HCT116 (cell line): Measurements from ENCODE around the gene SFXN5. TPM values are rescaled to one million over a fixed set of nuclear protein-coding genes. Genes with fewer than 3 reads are reported as not detected.

ENCODE experiments used
- ATAC-seq: fragments of 200-7000 bp; cut with Tn5 transposase; 2 replicates; pipeline ENCODE4 v1.9.1; 2020; ENCODE audit warnings: mild to moderate bottlenecking, moderate library complexity
- BruUV-seq: library from RNA; stranded (reverse); fragments of 400-500 nt; replicated peaks from 2 replicates; lab custom pipeline; 2021; lab: Mats Ljungman, UMichigan
- CTCF ChIA-PET: fragments of 300-600 bp; sonication (Branson Sonifier 250); formaldehyde crosslinking; loops from one replicate; lab custom pipeline; 2021; ENCODE audit warnings: antibody characterized with exemption; lab: Charles Lee
- POLR2A ChIA-PET: fragments of 300-600, 350-600 bp; sonication (Branson Sonifier 250); formaldehyde crosslinking; loops from one replicate; lab custom pipeline; 2021; ENCODE audit warnings: antibody characterized with exemption; lab: Charles Lee
- RAD21 ChIA-PET, 2 experiments: fragments of 300-600 bp; sonication (Branson Sonifier 250); formaldehyde crosslinking; loops; one replicate each; lab custom pipeline; 2023; ENCODE audit warnings: low total read pairs in 2 of 2; ENCODE audit not compliant: uncharacterized antibody in 2 of 2, unreplicated experiment in 2 of 2, low non-redundant PET in 1 of 2; lab: Charles Lee
- DNase-seq: peaks from one replicate; pipeline ENCODE4 v3.0.0-alpha.2; 2010; ENCODE audit warnings: low read depth, low spot score
- H2AFZ ChIP-seq: fragments of 200-600 bp; shearing (Covaris generic), sonication (generic); 2 replicates; pipeline ENCODE4 v1.6.1; 2017; ENCODE audit warnings: low read depth, mixed run types, mixed read lengths, antibody characterized with exemption, low read length; ENCODE audit not compliant: poor library complexity, severe bottlenecking
- H3K27ac ChIP-seq: 2 replicates; pipeline ENCODE4 v1.5.1; 2012; ENCODE audit warnings: low read depth, low read length
- H3K27me3 ChIP-seq: fragments of 200-600 bp; sonication (generic); 2 replicates; pipeline ENCODE4 v1.6.1; 2016; ENCODE audit warnings: mixed run types, low read length, mixed read lengths; ENCODE audit not compliant: insufficient read depth
- H3K36me3 ChIP-seq, 2 experiments: fragments of 200-500 bp in 1 of 2; fragments of 200-600 bp in 1 of 2; sonication (Bioruptor generic) in 1 of 2; sonication (generic) in 1 of 2; 2 replicates each; pipeline versions ENCODE4 v1.5.1 to v1.6.1; 2014 to 2016; ENCODE audit warnings: low read length in 2 of 2, inconsistent platforms in 1 of 2, mixed read lengths in 1 of 2, mixed run types in 1 of 2; ENCODE audit not compliant: insufficient read depth in 2 of 2, control insufficient read depth in 1 of 2
- H3K4me1 ChIP-seq, 2 experiments: fragments of 200-600 bp in 1 of 2; sonication (generic) in 1 of 2; 2 replicates each; pipeline versions ENCODE4 v1.5.1 to v1.6.1; 2012 to 2017; ENCODE audit warnings: low read length in 2 of 2, inconsistent platforms in 1 of 2, mild to moderate bottlenecking in 1 of 2, mixed read lengths in 1 of 2, mixed run types in 1 of 2, moderate library complexity in 1 of 2; ENCODE audit not compliant: insufficient read depth in 2 of 2, control insufficient read depth in 1 of 2
- H3K4me2 ChIP-seq: fragments of 200-600 bp; sonication (generic); 2 replicates; pipeline ENCODE4 v1.6.1; 2017; ENCODE audit warnings: mixed run types, low read length, mixed read lengths
- H3K4me3 ChIP-seq, 2 experiments: fragments of 200-600 bp in 1 of 2; sonication (generic) in 1 of 2; replicated peaks in 1 of 2; 2 replicates each; pipeline ENCODE4 v1.5.1; 2011 to 2016; ENCODE audit warnings: low read length in 2 of 2, control low read depth in 1 of 2, low read depth in 1 of 2, mild to moderate bottlenecking in 1 of 2, mixed read lengths in 1 of 2, mixed run types in 1 of 2
- H3K79me2 ChIP-seq: fragments of 200-600 bp; sonication (generic); 2 replicates; pipeline ENCODE4 v1.6.1; 2017; ENCODE audit warnings: mild to moderate bottlenecking, mixed run types, low read length, moderate library complexity, mixed read lengths; ENCODE audit not compliant: insufficient read depth
- H3K9ac ChIP-seq: fragments of 200-600 bp; sonication (generic); 2 replicates; pipeline ENCODE4 v1.6.1; 2016; ENCODE audit warnings: low read length, mixed read lengths
- H3K9me2 ChIP-seq: fragments of 200-600 bp; sonication (generic), shearing (Covaris generic); 2 replicates; pipeline ENCODE4 v1.6.1; 2017; ENCODE audit warnings: mixed run types, mild to moderate bottlenecking, moderate library complexity; ENCODE audit not compliant: insufficient read depth
- H3K9me3 ChIP-seq, 2 experiments: fragments of 200-500 bp in 1 of 2; fragments of 200-600 bp in 1 of 2; sonication (Bioruptor generic) in 1 of 2; sonication (generic) in 1 of 2; 2 replicates each; pipeline ENCODE4 v1.6.1; 2014 to 2017; ENCODE audit warnings: low read length in 2 of 2, mixed read lengths in 2 of 2, inconsistent platforms in 1 of 2, low read depth in 1 of 2, mild to moderate bottlenecking in 1 of 2, mixed run types in 1 of 2, moderate library complexity in 1 of 2; ENCODE audit not compliant: control insufficient read depth in 1 of 2, insufficient read depth in 1 of 2
- H4K20me1 ChIP-seq: fragments of 200-600 bp; sonication (generic), shearing (Covaris generic); 2 replicates; pipeline ENCODE4 v1.6.1; 2017; ENCODE audit warnings: mixed run types, mild to moderate bottlenecking, moderate library complexity; ENCODE audit not compliant: insufficient read depth
- CBX3 ChIP-seq: IDR thresholded peaks from 2 replicates; pipeline ENCODE4 v1.6.1; 2012; ENCODE audit warnings: low read depth
- CEBPB ChIP-seq: IDR thresholded peaks from 2 replicates; pipeline ENCODE4 v1.6.1; 2012; ENCODE audit warnings: low read depth
- EGR1 ChIP-seq: IDR thresholded peaks from 2 replicates; pipeline ENCODE4 v1.6.1; 2012; ENCODE audit warnings: low read depth
- ELF1 ChIP-seq: IDR thresholded peaks from 2 replicates; pipeline ENCODE4 v1.6.1; 2012; ENCODE audit warnings: low read depth, borderline replicate concordance
- EZH2phosphoT487 ChIP-seq: fragments of 200-600 bp; IDR thresholded peaks from 2 replicates; pipeline ENCODE4 v1.6.1; 2018; ENCODE audit warnings: antibody characterized with exemption, borderline replicate concordance
- FOSL1 ChIP-seq: IDR thresholded peaks from 2 replicates; pipeline ENCODE4 v1.6.1; 2012; ENCODE audit warnings: low read depth
- JUND ChIP-seq: IDR thresholded peaks from 2 replicates; pipeline ENCODE4 v1.6.1; 2012
- POLR2AphosphoS5 ChIP-seq: IDR thresholded peaks from 2 replicates; pipeline ENCODE4 v1.6.1; 2011; ENCODE audit warnings: mild to moderate bottlenecking, low read depth, low read length, moderate library complexity
- SIN3A ChIP-seq: IDR thresholded peaks from 2 replicates; pipeline ENCODE4 v1.6.1; 2012; ENCODE audit warnings: low read depth
- SP1 ChIP-seq: IDR thresholded peaks from 2 replicates; pipeline ENCODE4 v1.6.1; 2012; ENCODE audit warnings: low read depth
- TCF7L2 ChIP-seq: IDR thresholded peaks from 2 replicates; pipeline ENCODE4 v1.7.0; 2011; ENCODE audit warnings: borderline replicate concordance, inconsistent platforms; ENCODE audit not compliant: insufficient read depth, insufficient read length; ENCODE audit errors: extremely low read depth
- YY1 ChIP-seq: IDR thresholded peaks from 2 replicates; pipeline ENCODE4 v1.6.1; 2011; ENCODE audit warnings: low read length, low read depth, moderate library complexity, mild to moderate bottlenecking; ENCODE audit not compliant: insufficient replicate concordance; ENCODE audit errors: extremely low read depth
- ZFX ChIP-seq: fragments of 450-650 bp; IDR thresholded peaks from 2 replicates; pipeline ENCODE4 v1.6.1; 2017
- intact Hi-C: fragments of 100-400 bp; cut with micrococcal nuclease; formaldehyde crosslinking; loops from 2 replicates; pipeline ENCODE4 v1.10.0; 2022
- total RNA-seq: library from RNA; stranded (reverse); gene quantifications from one replicate; pipeline ENCODE4 v1.2.1, GENCODE V29; 2021; ENCODE audit not compliant: unreplicated experiment
- TF ChIP-seq, protein P1 (sequence below): IDR thresholded peaks from 2 replicates; pipeline ENCODE4 v1.6.1; 2012
- TF ChIP-seq, protein P2 (sequence below): IDR thresholded peaks from 2 replicates; pipeline ENCODE4 v1.6.1; 2012
- TF ChIP-seq, protein P3 (sequence below): IDR thresholded peaks from 2 replicates; pipeline ENCODE4 v1.6.1; 2012; ENCODE audit warnings: low read depth
- TF ChIP-seq, protein P4 (sequence below), 3 experiments: fragments of 200-600 bp in 1 of 3; sonication (generic) in 1 of 3; IDR thresholded peaks in 2 of 3; conservative IDR thresholded peaks in 1 of 3; 2 replicates each; pipeline ENCODE4 v1.5.1; 2012 to 2017; ENCODE audit warnings: low read depth in 2 of 3, low read length in 2 of 3, antibody characterized with exemption in 1 of 3, borderline replicate concordance in 1 of 3, control low read depth in 1 of 3, mild to moderate bottlenecking in 1 of 3, mixed read lengths in 1 of 3, mixed run types in 1 of 3, moderate library complexity in 1 of 3; ENCODE audit not compliant: insufficient read depth in 1 of 3

SFXN5 gene
- total RNA-seq, 1 experiment from 2014 or later: 10.0 TPM

DNA sequence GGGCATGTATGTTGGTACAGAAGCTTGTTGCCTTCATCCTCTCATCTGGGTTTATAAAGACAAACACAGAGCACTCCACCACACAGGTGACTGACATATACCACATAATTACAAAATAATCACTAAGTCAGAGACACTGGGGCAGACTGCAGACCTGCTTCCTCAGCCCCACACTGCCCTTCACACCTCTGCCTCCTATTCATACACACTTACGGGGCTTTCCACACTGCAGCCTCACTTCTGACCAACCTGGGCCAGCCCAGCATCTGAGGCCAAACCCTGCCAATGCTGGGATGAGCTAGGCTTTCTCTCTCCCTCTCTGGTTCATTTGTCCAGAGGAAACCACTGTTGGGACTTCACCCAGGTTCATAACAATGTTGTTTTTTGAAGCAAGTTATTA, 149.7 kb downstream of the SFXN5 start:
- H3K4me1 ChIP-seq: peaks cover 2 to 8% of the 10 kb centered on the region in 2 experiments; a peak in 2 of 4 replicates
- H3K27me3 ChIP-seq: no peaks in the 10 kb centered on the region
- no peak for TF ChIP-seq TCF7L2
- no peak for TF ChIP-seq YY1
- no peak for TF ChIP-seq ELF1
- no peak for TF ChIP-seq EZH2phosphoT487
- TF ChIP-seq POLR2AphosphoS5: no peak
- TF ChIP-seq, protein P1, sequence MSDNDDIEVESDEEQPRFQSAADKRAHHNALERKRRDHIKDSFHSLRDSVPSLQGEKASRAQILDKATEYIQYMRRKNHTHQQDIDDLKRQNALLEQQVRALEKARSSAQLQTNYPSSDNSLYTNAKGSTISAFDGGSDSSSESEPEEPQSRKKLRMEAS: no peak
- TF ChIP-seq EGR1: no peak
- TF ChIP-seq SIN3A: no peak
- TF ChIP-seq ZFX: no peak
- TF ChIP-seq, protein P2, sequence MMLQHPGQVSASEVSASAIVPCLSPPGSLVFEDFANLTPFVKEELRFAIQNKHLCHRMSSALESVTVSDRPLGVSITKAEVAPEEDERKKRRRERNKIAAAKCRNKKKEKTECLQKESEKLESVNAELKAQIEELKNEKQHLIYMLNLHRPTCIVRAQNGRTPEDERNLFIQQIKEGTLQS: no peak
- TF ChIP-seq, protein P3, sequence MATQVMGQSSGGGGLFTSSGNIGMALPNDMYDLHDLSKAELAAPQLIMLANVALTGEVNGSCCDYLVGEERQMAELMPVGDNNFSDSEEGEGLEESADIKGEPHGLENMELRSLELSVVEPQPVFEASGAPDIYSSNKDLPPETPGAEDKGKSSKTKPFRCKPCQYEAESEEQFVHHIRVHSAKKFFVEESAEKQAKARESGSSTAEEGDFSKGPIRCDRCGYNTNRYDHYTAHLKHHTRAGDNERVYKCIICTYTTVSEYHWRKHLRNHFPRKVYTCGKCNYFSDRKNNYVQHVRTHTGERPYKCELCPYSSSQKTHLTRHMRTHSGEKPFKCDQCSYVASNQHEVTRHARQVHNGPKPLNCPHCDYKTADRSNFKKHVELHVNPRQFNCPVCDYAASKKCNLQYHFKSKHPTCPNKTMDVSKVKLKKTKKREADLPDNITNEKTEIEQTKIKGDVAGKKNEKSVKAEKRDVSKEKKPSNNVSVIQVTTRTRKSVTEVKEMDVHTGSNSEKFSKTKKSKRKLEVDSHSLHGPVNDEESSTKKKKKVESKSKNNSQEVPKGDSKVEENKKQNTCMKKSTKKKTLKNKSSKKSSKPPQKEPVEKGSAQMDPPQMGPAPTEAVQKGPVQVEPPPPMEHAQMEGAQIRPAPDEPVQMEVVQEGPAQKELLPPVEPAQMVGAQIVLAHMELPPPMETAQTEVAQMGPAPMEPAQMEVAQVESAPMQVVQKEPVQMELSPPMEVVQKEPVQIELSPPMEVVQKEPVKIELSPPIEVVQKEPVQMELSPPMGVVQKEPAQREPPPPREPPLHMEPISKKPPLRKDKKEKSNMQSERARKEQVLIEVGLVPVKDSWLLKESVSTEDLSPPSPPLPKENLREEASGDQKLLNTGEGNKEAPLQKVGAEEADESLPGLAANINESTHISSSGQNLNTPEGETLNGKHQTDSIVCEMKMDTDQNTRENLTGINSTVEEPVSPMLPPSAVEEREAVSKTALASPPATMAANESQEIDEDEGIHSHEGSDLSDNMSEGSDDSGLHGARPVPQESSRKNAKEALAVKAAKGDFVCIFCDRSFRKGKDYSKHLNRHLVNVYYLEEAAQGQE: no peak
- no peak for TF ChIP-seq JUND
- TF ChIP-seq FOSL1: no peak
- TF ChIP-seq CBX3: no peak
- TF ChIP-seq CEBPB: no peak
- TF ChIP-seq SP1: no peak
- TF ChIP-seq, protein P4, sequence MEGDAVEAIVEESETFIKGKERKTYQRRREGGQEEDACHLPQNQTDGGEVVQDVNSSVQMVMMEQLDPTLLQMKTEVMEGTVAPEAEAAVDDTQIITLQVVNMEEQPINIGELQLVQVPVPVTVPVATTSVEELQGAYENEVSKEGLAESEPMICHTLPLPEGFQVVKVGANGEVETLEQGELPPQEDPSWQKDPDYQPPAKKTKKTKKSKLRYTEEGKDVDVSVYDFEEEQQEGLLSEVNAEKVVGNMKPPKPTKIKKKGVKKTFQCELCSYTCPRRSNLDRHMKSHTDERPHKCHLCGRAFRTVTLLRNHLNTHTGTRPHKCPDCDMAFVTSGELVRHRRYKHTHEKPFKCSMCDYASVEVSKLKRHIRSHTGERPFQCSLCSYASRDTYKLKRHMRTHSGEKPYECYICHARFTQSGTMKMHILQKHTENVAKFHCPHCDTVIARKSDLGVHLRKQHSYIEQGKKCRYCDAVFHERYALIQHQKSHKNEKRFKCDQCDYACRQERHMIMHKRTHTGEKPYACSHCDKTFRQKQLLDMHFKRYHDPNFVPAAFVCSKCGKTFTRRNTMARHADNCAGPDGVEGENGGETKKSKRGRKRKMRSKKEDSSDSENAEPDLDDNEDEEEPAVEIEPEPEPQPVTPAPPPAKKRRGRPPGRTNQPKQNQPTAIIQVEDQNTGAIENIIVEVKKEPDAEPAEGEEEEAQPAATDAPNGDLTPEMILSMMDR (IDR thresholded peaks at IDR 0.05 in 2 of 3, conservative IDR thresholded peaks at IDR 0.05 in 1 of 3; ENCODE audit: borderline replicate concordance in 1 of 3, insufficient read depth in 1 of 3, low read depth in 2 of 3, low read length in 2 of 3): no peak
- H3K4me2 ChIP-seq: no peak overlapping the region
- H3K79me2 ChIP-seq: no peaks in the 10 kb centered on the region
- ATAC-seq (no peak), DNase-seq (no peak)
- no peak overlapping the region for H2AFZ ChIP-seq
- no peak overlapping the region for H3K27ac ChIP-seq
- H3K9me2 ChIP-seq: no peaks in the 10 kb centered on the region
- no peaks in the 10 kb centered on the region for H3K9me3 ChIP-seq
- H3K36me3 ChIP-seq: no peaks in the 10 kb centered on the region
- CTCF ChIA-PET: no interaction called here
- BruUV-seq: no TSS peak
- RAD21 ChIA-PET: no interaction called here
- no peaks in the 10 kb centered on the region for H4K20me1 ChIP-seq
- POLR2A ChIA-PET: no interaction called here
- no peak overlapping the region for H3K9ac ChIP-seq
- H3K4me3 ChIP-seq: no peak overlapping the region
- intact Hi-C loops: no loop called here
